ENCODE data around the gene DBN1. TPM values are rescaled to one million over a fixed set of nuclear protein-coding genes. Genes with fewer than 3 reads are reported as not detected.

The DBN1 gene
- total and polyA plus RNA-seq, 9 of the 15 experiments (the other 6 are each of a cell fraction or from before 2014, with no cell fraction given): 0.25 to 87.2 (median 27.9) TPM

DNA sequence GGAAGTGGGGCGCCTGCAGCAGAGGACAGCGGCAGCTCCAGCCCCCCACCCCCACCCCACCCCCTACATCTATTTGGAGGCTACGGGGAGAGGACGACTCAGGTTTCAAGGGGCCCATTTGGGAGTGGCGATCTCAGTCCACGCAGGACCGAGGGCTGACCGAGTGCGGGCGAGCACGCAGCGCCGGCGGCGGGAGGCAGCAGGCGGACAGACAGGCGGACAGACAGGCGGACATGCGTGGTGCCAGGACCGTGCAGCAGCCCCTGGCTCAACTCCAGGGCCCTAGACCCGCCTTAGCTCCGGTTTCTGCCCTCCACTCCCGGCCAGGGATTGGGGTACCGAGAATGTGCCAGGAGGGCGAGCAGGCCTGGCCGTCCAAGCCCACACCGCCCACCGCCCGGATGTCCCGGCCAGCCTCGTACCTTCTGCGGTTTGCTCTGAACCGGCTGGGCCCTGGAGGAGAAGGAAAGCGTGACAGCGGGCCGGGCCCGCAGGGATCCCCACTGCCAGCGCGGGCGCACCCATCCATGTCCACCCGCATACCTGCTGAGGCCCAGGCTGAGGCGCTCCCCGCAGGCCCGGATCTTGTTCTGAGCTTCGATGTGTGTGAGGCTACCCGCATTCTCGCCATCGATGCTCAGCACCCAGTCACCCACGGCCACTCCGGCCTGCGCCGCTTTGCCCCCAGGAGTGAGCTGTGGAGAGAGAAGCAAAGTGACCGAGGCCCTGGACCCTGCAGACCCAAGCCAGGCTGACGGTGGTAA is 18.7 kb upstream of the DBN1 start:
- no peak overlapping the region for H3K4me2 ChIP-seq (ENCODE audit: insufficient read depth, low read length)
- POLR2A ChIA-PET: interaction anchor here (0.6 to 4.0 kb wide), 18 partner anchors 9 to 135 kb away, joined by 3 to 21 read pairs (median 4); partner anchors contain the start of genes DBN1 and DOK3
- no peak for ATAC-seq
- in situ Hi-C loops (cut with MboI): no loop called here
- H3K4me1 ChIP-seq (replicated peaks in 1 of 2; ENCODE audit: control insufficient read depth in 2 of 2, insufficient read depth in 2 of 2, low read length in 2 of 2): peaks cover 40 to 86% of the 10 kb centered on the region in 2 experiments
- peaks cover 81% of the 10 kb centered on the region; the same call in 2 of the 3 replicates for H3K36me3 ChIP-seq (ENCODE audit: control insufficient read depth, insufficient read depth, low read length)
- H3K9me1 ChIP-seq (ENCODE audit: control insufficient read depth, insufficient read depth, low read length): no peaks in the 10 kb centered on the region
- peak overlapping the region in 1 of 2 experiments; percentile 85; a peak in 2 of 4 replicates for H3K9ac ChIP-seq (ENCODE audit: insufficient read depth in 1 of 2, low read depth in 2 of 2, low read length in 2 of 2)
- FAIRE-seq: no peak
- H3K9me3 ChIP-seq (replicated peaks; ENCODE audit: control insufficient read depth, insufficient read depth, low read depth, low read length): no peaks in the 10 kb centered on the region
- CTCF ChIA-PET (ENCODE audit: low intra/inter-chr PET ratio): interaction anchor here (0.6 to 2.2 kb wide), 3 partner anchors 8 to 19 kb away, joined by 3 to 19 read pairs (median 4); no protein-coding TSS in a partner anchor
- peaks cover 44% of the 10 kb centered on the region for H3K79me2 ChIP-seq (ENCODE audit: control insufficient read depth, insufficient read depth, low read length)
- no peak overlapping the region for H3K4me3 ChIP-seq
- BruUV-seq (replicated peaks): no TSS peak
- intact Hi-C loops (cut with micrococcal nuclease): loop anchor here (1.0 kb wide), 1 partner anchor 9 kb away; no protein-coding TSS in a partner anchor
- peak; percentile 71 for TF ChIP-seq RBFOX2 (IDR thresholded peaks at IDR 0.05; ENCODE audit: low read depth, low read length)
- no peak for TF ChIP-seq POLR3A (IDR thresholded peaks at IDR 0.05; ENCODE audit: borderline replicate concordance, extremely low read depth, insufficient read depth, insufficient read length)
- TF ChIP-seq ZFX (CRISPR knock-in tag; IDR thresholded peaks at IDR 0.05): peak; percentile 29; the same call in 1 of the 2 replicates
- peak; percentile 46; the same call in 1 of the 2 replicates for TF ChIP-seq HNRNPL (IDR thresholded peaks at IDR 0.05; ENCODE audit: low read depth, low read length)
- TF ChIP-seq, protein P1, sequence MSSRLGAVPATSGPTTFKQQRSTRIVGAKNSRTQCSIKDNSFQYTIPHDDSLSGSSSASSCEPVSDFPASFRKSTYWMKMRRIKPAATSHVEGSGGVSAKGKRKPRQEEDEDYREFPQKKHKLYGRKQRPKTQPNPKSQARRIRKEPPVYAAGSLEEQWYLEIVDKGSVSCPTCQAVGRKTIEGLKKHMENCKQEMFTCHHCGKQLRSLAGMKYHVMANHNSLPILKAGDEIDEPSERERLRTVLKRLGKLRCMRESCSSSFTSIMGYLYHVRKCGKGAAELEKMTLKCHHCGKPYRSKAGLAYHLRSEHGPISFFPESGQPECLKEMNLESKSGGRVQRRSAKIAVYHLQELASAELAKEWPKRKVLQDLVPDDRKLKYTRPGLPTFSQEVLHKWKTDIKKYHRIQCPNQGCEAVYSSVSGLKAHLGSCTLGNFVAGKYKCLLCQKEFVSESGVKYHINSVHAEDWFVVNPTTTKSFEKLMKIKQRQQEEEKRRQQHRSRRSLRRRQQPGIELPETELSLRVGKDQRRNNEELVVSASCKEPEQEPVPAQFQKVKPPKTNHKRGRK (tag; IDR thresholded peaks at IDR 0.05): no peak
- TF ChIP-seq, protein P2, sequence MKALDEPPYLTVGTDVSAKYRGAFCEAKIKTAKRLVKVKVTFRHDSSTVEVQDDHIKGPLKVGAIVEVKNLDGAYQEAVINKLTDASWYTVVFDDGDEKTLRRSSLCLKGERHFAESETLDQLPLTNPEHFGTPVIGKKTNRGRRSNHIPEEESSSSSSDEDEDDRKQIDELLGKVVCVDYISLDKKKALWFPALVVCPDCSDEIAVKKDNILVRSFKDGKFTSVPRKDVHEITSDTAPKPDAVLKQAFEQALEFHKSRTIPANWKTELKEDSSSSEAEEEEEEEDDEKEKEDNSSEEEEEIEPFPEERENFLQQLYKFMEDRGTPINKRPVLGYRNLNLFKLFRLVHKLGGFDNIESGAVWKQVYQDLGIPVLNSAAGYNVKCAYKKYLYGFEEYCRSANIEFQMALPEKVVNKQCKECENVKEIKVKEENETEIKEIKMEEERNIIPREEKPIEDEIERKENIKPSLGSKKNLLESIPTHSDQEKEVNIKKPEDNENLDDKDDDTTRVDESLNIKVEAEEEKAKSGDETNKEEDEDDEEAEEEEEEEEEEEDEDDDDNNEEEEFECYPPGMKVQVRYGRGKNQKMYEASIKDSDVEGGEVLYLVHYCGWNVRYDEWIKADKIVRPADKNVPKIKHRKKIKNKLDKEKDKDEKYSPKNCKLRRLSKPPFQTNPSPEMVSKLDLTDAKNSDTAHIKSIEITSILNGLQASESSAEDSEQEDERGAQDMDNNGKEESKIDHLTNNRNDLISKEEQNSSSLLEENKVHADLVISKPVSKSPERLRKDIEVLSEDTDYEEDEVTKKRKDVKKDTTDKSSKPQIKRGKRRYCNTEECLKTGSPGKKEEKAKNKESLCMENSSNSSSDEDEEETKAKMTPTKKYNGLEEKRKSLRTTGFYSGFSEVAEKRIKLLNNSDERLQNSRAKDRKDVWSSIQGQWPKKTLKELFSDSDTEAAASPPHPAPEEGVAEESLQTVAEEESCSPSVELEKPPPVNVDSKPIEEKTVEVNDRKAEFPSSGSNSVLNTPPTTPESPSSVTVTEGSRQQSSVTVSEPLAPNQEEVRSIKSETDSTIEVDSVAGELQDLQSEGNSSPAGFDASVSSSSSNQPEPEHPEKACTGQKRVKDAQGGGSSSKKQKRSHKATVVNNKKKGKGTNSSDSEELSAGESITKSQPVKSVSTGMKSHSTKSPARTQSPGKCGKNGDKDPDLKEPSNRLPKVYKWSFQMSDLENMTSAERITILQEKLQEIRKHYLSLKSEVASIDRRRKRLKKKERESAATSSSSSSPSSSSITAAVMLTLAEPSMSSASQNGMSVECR (CRISPR knock-in tag; IDR thresholded peaks at IDR 0.05): 0 out of 2 replicates have a peak, but pooled peaks have one; percentile 5
- no peak for TF ChIP-seq PHF21A (IDR thresholded peaks at IDR 0.05; ENCODE audit: borderline replicate concordance, low read depth)
- TF ChIP-seq POLR2G (IDR thresholded peaks at IDR 0.05; ENCODE audit: low read depth, low read length): peak; percentile 66
- TF ChIP-seq RBM22 (IDR thresholded peaks at IDR 0.05; ENCODE audit: low read depth, low read length, poor library complexity, severe bottlenecking): peak; percentile 52
- peaks cover 3% of the 10 kb centered on the region; the same call in 1 of the 2 replicates for H4K20me1 ChIP-seq (replicated peaks; ENCODE audit: control insufficient read depth, insufficient read depth, low read length)
- no peaks in the 10 kb centered on the region for H3K27me3 ChIP-seq (ENCODE audit: control insufficient read depth in 2 of 2, insufficient read depth in 2 of 2, low read length in 2 of 2)
- DNase-seq (ENCODE audit: extremely low read depth in 1 of 4, low spot score in 3 of 4): no peak
- WGBS (ENCODE audit: insufficient coverage, low coverage, missing lambda C conversion rate): 79% methylated on average over 37 of the region's 54 CpGs
- H3K27ac ChIP-seq (ENCODE audit: extremely low read depth, low read depth, low read length): peak overlapping the region; percentile 95; the same call in 2 of the 3 replicates
- H2AFZ ChIP-seq (ENCODE audit: low read depth, low read length): no peak overlapping the region

All from K562 (cell line).